ENCODE measurements around the gene DIAPH3.

DIAPH3 gene

DNA sequence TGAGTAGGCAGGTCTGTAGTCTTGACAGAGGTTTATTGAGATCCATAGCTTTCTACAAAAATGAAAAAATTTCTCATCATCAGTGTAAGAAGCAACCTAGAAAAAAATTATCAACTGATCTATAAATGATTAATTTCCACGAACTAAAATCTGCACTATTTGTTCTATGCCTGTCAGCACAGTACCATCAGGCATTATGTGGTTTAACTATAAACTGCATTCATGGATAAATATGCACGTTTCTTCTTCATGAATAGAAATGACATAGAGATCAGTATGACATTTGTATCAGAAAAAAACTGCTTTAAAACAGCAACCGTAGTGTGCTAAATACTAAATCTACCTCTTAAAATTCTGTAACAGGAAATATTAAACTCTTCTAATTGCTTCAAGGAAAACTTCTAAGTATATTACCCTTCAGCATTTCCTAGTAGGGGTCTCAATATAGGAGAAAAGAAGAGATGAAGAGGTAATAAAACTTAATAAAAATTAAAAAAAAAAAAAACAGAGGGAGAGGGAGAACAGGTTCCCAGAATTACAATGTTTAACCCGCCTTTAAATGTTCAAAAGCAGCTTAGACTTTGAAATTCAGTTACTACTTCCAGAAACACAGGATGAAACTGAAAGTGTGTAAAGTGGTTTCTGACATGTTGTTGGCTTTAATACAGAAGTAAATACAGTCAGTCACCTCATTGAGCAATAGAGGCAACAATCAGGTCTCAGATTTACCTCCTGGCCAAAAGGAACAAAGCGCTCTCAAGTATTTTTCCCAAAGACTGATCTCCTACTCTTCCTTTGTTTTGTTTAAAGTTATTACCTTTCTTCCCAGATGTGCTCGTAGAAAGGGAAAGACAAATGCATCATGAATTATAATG is 144.4 kb downstream of the DIAPH3 start:
- no peaks in the 10 kb centered on the region for H3K36me3 ChIP-seq (ENCODE audit: insufficient read depth, low read length)
- H3K27me3 ChIP-seq (ENCODE audit: insufficient read depth, low read length), result no peaks in the 10 kb centered on the region
- no peaks in the 10 kb centered on the region for H3K9me3 ChIP-seq (ENCODE audit: low read length)
- no peak overlapping the region for H2AFZ ChIP-seq (ENCODE audit: low read depth, low read length)
- H3K4me3 ChIP-seq (ENCODE audit: low read length), result no peak overlapping the region
- no peaks in the 10 kb centered on the region for H3K4me1 ChIP-seq (ENCODE audit: insufficient read depth, low read length)

DNA sequence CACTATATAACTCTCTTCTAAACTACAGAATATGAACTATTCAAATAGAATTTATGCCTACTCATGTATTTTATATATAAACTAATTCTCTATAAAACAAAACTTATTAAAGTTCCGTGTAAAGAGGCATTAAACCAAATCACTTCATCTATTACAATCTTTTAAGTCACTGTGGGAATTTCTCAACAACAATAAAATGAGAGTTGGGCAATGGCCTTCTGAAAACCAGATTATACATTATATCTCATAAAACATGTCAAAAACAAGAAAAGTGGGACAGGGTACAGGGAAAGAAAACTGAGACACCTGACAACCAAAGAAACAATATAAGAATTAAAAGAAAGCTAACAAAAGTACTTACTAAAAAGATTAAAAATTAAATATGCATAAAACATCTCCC is 145.2 kb downstream of the DIAPH3 start:
- Histone ChIP-seq H3K27me3 (ENCODE audit: insufficient read depth, low read length) (no peaks in the 10 kb centered on the region), H3K36me3 (ENCODE audit: insufficient read depth, low read length) (no peaks in the 10 kb centered on the region), H2AFZ (ENCODE audit: low read depth, low read length) (no peak overlapping the region), H3K4me1 (ENCODE audit: insufficient read depth, low read length) (no peaks in the 10 kb centered on the region), H3K9me3 (ENCODE audit: low read length) (no peaks in the 10 kb centered on the region), H3K4me3 (ENCODE audit: low read length) (no peak overlapping the region)

DNA sequence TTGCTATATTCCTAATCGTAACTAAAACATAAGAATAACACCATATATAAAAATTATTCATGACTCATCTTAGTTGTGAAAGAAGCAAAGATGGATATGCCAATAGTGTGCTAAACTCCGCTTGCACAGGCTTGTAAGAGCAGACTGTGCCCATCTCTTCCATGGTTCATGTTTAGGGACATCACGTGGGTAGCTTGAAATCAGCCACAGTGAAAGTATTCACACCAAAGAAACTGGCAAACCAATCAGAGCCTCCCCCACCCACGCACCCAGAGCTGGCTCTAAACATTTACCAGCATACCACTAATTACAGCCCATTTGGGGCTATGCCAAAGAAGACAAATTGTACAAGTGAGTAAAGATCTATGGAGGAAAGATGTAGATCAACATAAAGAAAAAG is 147.5 kb downstream of the DIAPH3 start:
- Histone ChIP-seq H3K4me1 (ENCODE audit: insufficient read depth, low read length) (no peaks in the 10 kb centered on the region), H3K9me3 (ENCODE audit: low read length) (no peaks in the 10 kb centered on the region), H3K4me3 (ENCODE audit: low read length) (no peak overlapping the region), H3K27me3 (ENCODE audit: insufficient read depth, low read length) (no peaks in the 10 kb centered on the region), H2AFZ (ENCODE audit: low read depth, low read length) (no peak overlapping the region), H3K36me3 (ENCODE audit: insufficient read depth, low read length) (no peaks in the 10 kb centered on the region)

DNA sequence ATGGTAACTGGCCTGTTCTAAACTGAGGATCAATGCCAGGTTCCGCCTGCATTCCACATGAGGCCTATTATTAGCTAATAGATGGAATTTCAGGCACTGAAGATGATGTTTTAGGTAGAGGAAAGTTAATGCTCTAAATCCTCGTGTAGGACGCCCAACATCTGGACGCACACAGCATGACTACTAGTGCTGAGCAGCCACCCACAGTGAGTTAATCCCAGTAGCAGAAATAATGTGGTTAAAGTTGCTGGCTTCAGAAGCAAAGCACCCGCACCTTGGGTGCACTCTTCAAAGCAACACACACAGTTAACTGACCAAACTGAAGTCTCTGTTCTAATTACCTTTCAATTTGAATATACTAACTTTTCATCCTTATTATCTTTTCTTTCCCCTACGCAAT is 150.6 kb downstream of the DIAPH3 start:
- no peak overlapping the region for H3K4me3 ChIP-seq (ENCODE audit: low read length)
- H3K27me3 ChIP-seq (ENCODE audit: insufficient read depth, low read length), result no peaks in the 10 kb centered on the region
- no peak overlapping the region for H2AFZ ChIP-seq (ENCODE audit: low read depth, low read length)
- no peaks in the 10 kb centered on the region for H3K9me3 ChIP-seq (ENCODE audit: low read length)
- H3K36me3 ChIP-seq (ENCODE audit: insufficient read depth, low read length), result peaks cover 2% of the 10 kb centered on the region
- H3K4me1 ChIP-seq (ENCODE audit: insufficient read depth, low read length), result no peaks in the 10 kb centered on the region

DNA sequence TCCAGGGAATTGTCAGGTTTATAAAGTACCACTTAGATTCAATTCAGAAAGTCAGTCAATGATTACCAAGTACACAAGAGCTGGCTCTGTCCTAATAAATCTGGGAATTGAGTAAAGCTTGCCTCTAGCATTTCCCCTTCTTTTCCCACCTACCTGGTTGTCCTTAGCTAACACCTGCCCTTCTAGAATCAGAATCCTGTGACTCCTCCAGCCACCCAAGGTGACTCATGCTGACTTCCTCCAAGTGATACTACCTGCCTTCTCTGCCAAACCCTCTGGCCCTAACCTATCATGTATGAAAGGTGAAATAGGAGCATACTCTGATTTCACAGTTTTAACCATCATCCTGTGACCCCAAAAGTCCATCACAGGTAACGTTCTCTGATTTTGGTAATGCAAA is 151.2 kb downstream of the DIAPH3 start:
- Histone ChIP-seq H3K9me3 (ENCODE audit: low read length) (no peaks in the 10 kb centered on the region), H3K4me1 (ENCODE audit: insufficient read depth, low read length) (no peaks in the 10 kb centered on the region), H3K27me3 (ENCODE audit: insufficient read depth, low read length) (no peaks in the 10 kb centered on the region), H3K36me3 (ENCODE audit: insufficient read depth, low read length) (peaks cover 2% of the 10 kb centered on the region), H2AFZ (ENCODE audit: low read depth, low read length) (no peak overlapping the region), H3K4me3 (ENCODE audit: low read length) (no peak overlapping the region)

DNA sequence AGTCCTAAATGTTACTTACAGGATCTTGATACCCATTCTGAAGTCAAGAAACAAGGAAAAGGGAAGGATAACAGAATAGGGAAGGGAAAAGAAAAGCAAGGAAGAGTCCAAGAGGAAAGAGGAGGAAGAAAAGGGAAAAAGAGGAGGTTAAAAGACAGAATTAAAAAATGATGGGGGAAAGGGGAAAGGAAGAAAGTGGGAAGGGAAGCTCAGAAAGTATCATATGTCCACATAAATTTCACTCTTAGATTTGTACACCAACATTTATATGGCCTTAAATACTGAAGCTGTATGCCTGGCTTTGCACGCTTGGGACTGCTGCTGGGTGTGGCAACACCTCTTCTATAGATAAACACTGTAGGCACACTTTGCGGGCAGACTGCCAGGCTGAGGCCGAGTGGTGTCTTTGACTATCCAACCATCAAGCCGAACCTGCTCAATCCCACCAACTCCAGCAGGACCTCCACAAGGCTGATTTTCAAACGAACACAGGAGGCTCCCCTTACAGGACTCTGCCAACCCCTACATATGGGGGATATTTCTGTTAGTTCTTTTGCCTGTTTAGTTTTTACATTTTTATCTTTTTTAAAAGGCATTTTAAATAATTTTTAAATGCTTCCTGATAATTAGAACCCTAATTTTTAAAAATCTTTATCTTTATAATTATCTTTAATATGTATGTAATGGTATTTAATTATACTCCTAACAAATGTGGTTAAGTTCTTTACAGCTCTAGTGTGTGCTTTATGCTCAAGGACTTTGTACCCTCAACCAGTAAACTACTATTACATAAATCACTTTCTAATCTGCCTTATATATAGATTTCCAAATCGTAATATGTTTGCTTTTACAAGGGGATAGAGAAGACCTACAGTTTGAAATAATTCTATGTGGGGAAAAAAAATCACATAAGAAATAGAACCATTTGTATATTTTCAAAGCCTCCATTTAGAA is 154.2 kb downstream of the DIAPH3 start:
- H3K9me3 ChIP-seq (ENCODE audit: low read length), result no peaks in the 10 kb centered on the region
- H3K36me3 ChIP-seq (ENCODE audit: insufficient read depth, low read length), result peaks cover 2% of the 10 kb centered on the region
- H2AFZ ChIP-seq (ENCODE audit: low read depth, low read length), result no peak overlapping the region
- no peaks in the 10 kb centered on the region for H3K4me1 ChIP-seq (ENCODE audit: insufficient read depth, low read length)
- no peaks in the 10 kb centered on the region for H3K27me3 ChIP-seq (ENCODE audit: insufficient read depth, low read length)
- H3K4me3 ChIP-seq (ENCODE audit: low read length), result no peak overlapping the region

DNA sequence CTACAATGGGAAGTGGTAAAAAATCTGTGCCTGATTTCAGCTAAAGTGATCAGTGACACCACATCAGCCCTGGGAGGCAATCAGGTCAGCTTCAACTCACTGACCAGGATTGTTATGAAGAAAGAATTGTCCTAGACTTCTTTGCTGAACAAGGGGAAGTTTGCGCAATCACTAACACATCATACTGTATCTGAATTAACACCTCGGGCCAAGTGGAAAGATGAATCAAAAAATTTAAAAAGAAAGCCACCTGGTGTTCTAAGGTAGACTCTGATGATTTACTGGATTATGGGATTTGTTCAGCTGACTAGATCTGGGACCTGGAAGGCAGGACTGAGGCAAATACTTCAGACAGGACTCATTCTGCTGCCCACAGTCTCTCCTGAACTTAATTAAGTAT is 161.8 kb downstream of the DIAPH3 start:
- Histone ChIP-seq H3K4me1 (ENCODE audit: insufficient read depth, low read length) (no peaks in the 10 kb centered on the region), H3K36me3 (ENCODE audit: insufficient read depth, low read length) (no peaks in the 10 kb centered on the region), H3K9me3 (ENCODE audit: low read length) (no peaks in the 10 kb centered on the region), H3K27me3 (ENCODE audit: insufficient read depth, low read length) (no peaks in the 10 kb centered on the region), H2AFZ (ENCODE audit: low read depth, low read length) (no peak overlapping the region), H3K4me3 (ENCODE audit: low read length) (no peak overlapping the region)

DNA sequence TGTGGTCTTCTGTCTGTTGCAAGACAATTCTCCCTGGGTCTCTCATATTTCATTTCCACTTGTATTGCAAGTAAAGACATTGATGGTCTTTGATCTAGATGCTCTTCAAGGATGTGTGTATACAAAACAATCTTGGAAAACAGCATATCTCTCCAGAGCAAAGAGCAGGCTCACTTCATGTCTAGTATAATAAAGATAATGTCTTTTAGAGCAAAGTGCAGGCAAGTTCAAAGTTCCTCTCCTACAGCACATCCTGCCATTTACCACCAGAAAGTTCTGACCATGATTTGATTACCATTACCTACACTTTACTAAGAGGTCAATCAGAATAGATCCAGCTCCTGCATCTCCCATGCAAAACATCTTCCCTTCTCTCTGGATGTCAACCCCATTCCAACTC is 162.8 kb downstream of the DIAPH3 start:
- Histone ChIP-seq H3K9me3 (ENCODE audit: low read length) (no peaks in the 10 kb centered on the region), H2AFZ (ENCODE audit: low read depth, low read length) (no peak overlapping the region), H3K36me3 (ENCODE audit: insufficient read depth, low read length) (no peaks in the 10 kb centered on the region), H3K4me3 (ENCODE audit: low read length) (no peak overlapping the region), H3K4me1 (ENCODE audit: insufficient read depth, low read length) (no peaks in the 10 kb centered on the region), H3K27me3 (ENCODE audit: insufficient read depth, low read length) (no peaks in the 10 kb centered on the region)

DNA sequence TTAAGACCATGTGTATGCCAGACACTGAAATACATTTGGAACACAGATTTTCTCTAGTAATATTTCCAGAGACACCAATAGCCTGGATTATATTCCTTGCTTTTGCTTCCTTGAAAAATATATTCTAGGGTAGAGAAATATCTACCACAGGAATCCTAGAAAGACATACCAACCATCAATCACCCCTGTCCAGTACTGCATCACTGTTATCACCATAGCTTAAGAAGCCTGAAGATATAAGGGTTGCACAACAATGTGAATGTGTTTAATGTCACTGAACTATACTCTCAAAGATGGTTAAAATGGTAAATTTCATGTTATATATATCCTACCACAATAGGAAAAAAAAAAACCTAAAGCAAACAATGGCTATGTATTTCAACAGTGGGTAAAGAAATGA is 163.6 kb downstream of the DIAPH3 start:
- no peaks in the 10 kb centered on the region for H3K4me1 ChIP-seq (ENCODE audit: insufficient read depth, low read length)
- H3K27me3 ChIP-seq (ENCODE audit: insufficient read depth, low read length), result no peaks in the 10 kb centered on the region
- no peak overlapping the region for H3K4me3 ChIP-seq (ENCODE audit: low read length)
- no peaks in the 10 kb centered on the region for H3K36me3 ChIP-seq (ENCODE audit: insufficient read depth, low read length)
- H3K9me3 ChIP-seq (ENCODE audit: low read length), result no peaks in the 10 kb centered on the region
- H2AFZ ChIP-seq (ENCODE audit: low read depth, low read length), result no peak overlapping the region

DNA sequence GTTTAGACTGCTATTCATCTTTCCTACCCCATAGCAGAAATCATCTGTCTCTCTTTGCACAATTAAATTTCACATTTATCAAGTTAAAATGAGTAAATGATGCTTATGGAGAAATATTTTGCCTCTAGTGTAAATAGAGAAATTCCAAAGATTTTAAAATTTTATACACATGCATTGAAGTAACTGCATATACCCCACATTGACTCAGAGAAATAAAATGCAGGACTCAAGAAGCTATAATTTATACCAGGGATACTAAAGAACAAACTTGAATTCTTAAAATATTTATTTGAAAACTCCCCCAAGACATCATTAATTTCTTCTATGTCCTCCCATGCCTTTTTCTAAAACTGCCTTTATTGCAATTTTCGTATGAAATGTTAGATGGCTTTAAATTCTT is 165.8 kb downstream of the DIAPH3 start:
- no peaks in the 10 kb centered on the region for H3K36me3 ChIP-seq (ENCODE audit: insufficient read depth, low read length)
- H3K4me1 ChIP-seq (ENCODE audit: insufficient read depth, low read length), result no peaks in the 10 kb centered on the region
- H3K4me3 ChIP-seq (ENCODE audit: low read length), result no peak overlapping the region
- H3K9me3 ChIP-seq (ENCODE audit: low read length), result no peaks in the 10 kb centered on the region
- no peak overlapping the region for H2AFZ ChIP-seq (ENCODE audit: low read depth, low read length)
- H3K27me3 ChIP-seq (ENCODE audit: insufficient read depth, low read length), result no peaks in the 10 kb centered on the region

DNA sequence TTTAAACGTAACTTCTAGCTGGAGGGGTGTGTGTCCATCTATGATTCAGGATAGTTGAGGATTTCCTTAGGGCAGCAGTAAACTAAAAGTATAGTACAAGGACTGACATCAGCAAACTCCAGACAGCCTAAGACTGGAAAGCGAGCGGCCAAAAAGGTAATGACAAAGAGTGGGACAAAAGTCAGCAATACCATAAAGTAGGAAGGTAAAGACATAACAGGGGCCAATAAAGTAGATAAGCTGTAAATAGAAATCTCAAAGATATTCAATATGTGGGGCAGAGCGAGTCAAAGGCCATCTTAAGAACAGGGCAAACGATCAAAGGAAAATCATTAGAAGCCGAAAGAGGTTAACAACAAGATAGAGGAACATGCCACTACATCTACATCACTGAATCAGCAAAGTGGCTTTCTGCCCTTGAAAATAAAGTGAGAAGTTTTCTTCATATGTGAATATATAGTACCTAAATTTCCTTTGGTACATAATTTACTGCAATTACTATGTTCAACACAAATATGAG is 167.2 kb downstream of the DIAPH3 start:
- no peaks in the 10 kb centered on the region for H3K4me1 ChIP-seq (ENCODE audit: insufficient read depth, low read length)
- no peak overlapping the region for H2AFZ ChIP-seq (ENCODE audit: low read depth, low read length)
- H3K27me3 ChIP-seq (ENCODE audit: insufficient read depth, low read length), result no peaks in the 10 kb centered on the region
- H3K36me3 ChIP-seq (ENCODE audit: insufficient read depth, low read length), result no peaks in the 10 kb centered on the region
- H3K9me3 ChIP-seq (ENCODE audit: low read length), result no peaks in the 10 kb centered on the region
- no peak overlapping the region for H3K4me3 ChIP-seq (ENCODE audit: low read length)

DNA sequence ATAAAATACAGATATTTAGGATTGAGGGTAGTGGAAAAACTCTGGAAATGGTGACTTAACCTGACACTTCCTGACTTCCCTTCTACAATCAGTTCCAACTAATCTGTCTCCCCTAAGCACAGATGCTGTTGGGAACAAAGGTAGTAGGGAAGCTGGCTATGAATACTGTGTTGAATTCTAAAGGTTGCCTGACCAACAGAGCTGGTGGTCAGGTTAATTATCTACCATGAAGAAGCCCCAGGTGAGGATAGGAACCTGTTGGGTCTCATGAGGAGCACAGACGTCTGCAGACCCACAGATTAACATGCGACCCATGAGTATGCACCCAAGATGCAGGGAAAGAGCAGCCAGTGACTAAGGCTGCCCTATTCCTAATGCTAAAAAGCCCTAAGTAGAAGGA is 172.3 kb downstream of the DIAPH3 start:
- no peak overlapping the region for H3K4me3 ChIP-seq (ENCODE audit: low read length)
- no peaks in the 10 kb centered on the region for H3K4me1 ChIP-seq (ENCODE audit: insufficient read depth, low read length)
- no peaks in the 10 kb centered on the region for H3K27me3 ChIP-seq (ENCODE audit: insufficient read depth, low read length)
- H2AFZ ChIP-seq (ENCODE audit: low read depth, low read length), result no peak overlapping the region
- no peaks in the 10 kb centered on the region for H3K36me3 ChIP-seq (ENCODE audit: insufficient read depth, low read length)
- no peaks in the 10 kb centered on the region for H3K9me3 ChIP-seq (ENCODE audit: low read length)
